ENCODE measurements around the gene TAS2R30. TPM values are rescaled to one million over a fixed set of nuclear protein-coding genes. Genes with fewer than 3 reads are reported as not detected.
"Not testable (repeated sequence)": the region's sequence is repeated elsewhere in the genome, so short reads cannot be mapped to it uniquely, and the experiment has no call there.

Gene TAS2R30
- total RNA-seq, 4 donors from 2014 or later, result 1.5 to 5.8 (median 2.1) TPM

GRCh38 chr12:11136075-11136474 lies 1.6 kb upstream of the TAS2R30 start:
- Histone ChIP-seq H3K27me3 (no peaks in the 10 kb centered on the region), H3K4me3 (no peak overlapping the region), H3K27ac (replicated peaks in 1 of 4) (no peak overlapping the region), H3K9me3 (no peaks in the 10 kb centered on the region), H3K36me3 (no peaks in the 10 kb centered on the region), H3K4me1 (peaks cover 0 to 8% (median 3%) of the 10 kb centered on the region in 4 donors)
- WGBS, result 87% methylated on average over 2 of the region's 2 CpGs
- DNase-seq (ENCODE audit: extremely low spot score), result no peak
- TF ChIP-seq POLR2AphosphoS5 (IDR thresholded peaks at IDR 0.05), result no peak
- intact Hi-C loops (cut with DNase I), result no loop called here

DNA sequence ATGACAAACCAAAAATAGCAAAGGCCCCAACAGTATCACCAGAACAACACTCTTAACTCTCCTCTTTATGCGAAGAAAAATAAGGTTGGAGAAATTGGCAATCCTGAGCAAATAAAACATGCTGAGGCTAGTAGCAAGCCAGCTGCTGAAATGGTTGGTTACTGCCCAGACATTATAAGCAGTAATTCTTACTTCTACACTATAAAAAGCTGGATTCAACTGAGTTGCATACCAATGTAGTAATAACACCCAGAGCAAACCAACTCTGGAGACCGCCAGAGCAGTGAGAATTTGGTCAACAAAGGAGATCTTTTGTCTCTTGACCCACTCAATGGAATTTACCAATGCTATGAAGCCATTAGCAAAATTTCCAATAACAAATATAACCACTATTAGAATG lies 628 bp downstream of the TAS2R30 start:
- H3K27ac ChIP-seq (replicated peaks in 1 of 4), result no peak overlapping the region
- H3K27me3 ChIP-seq, result no peaks in the 10 kb centered on the region
- WGBS, result 94% methylated on average over 2 of the region's 2 CpGs
- TF ChIP-seq POLR2A (IDR thresholded peaks at IDR 0.05; ENCODE audit: low read depth), result no peak
- no peak for TF ChIP-seq EP300 (IDR thresholded peaks at IDR 0.05)
- no peak for TF ChIP-seq POLR2AphosphoS5 (IDR thresholded peaks at IDR 0.05)
- TF ChIP-seq, protein P1, sequence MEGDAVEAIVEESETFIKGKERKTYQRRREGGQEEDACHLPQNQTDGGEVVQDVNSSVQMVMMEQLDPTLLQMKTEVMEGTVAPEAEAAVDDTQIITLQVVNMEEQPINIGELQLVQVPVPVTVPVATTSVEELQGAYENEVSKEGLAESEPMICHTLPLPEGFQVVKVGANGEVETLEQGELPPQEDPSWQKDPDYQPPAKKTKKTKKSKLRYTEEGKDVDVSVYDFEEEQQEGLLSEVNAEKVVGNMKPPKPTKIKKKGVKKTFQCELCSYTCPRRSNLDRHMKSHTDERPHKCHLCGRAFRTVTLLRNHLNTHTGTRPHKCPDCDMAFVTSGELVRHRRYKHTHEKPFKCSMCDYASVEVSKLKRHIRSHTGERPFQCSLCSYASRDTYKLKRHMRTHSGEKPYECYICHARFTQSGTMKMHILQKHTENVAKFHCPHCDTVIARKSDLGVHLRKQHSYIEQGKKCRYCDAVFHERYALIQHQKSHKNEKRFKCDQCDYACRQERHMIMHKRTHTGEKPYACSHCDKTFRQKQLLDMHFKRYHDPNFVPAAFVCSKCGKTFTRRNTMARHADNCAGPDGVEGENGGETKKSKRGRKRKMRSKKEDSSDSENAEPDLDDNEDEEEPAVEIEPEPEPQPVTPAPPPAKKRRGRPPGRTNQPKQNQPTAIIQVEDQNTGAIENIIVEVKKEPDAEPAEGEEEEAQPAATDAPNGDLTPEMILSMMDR (IDR thresholded peaks at IDR 0.05), result no peak
- H3K4me1 ChIP-seq, result peaks cover 0 to 13% (median 4%) of the 10 kb centered on the region in 4 donors
- no peak overlapping the region for H3K4me3 ChIP-seq
- no peaks in the 10 kb centered on the region for H3K9me3 ChIP-seq
- DNase-seq (ENCODE audit: extremely low spot score), result no peak
- no peaks in the 10 kb centered on the region for H3K36me3 ChIP-seq
- intact Hi-C loops (cut with DNase I), result no loop called here

DNA sequence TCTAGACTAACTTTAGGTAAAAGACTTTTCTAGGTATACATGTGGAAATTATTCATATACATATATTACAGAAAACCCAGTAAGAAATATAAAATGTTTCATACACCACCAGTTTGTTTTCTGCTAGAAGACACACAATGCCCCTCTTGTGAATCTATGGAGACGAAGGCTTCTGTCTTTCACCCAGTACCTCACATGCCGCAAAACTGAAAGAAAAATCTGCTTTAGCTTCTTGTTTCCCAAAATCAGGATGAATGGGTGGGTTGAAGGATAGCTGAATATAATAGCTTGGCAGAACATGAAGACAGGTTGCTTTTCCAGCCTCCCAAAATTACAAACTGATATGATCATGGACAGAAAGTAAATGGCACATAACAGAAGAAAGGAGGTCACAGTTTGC lies 1.3 kb downstream of the TAS2R30 start:
- no peak for DNase-seq (ENCODE audit: extremely low spot score)
- Histone ChIP-seq H3K36me3 (no peaks in the 10 kb centered on the region), H3K27me3 (no peaks in the 10 kb centered on the region), H3K9me3 (no peaks in the 10 kb centered on the region), H3K4me3 (no peak overlapping the region), H3K27ac (replicated peaks in 1 of 4) (no peak overlapping the region), H3K4me1 (peaks cover 0 to 13% (median 4%) of the 10 kb centered on the region in 4 donors)
- intact Hi-C loops (cut with DNase I), result no loop called here
- WGBS, result 91% methylated on average over 2 of the region's 2 CpGs
- TF ChIP-seq EP300 (IDR thresholded peaks at IDR 0.05), result no peak
- TF ChIP-seq, protein P1 (IDR thresholded peaks at IDR 0.05), result no peak
- TF ChIP-seq POLR2AphosphoS5 (IDR thresholded peaks at IDR 0.05), result no peak
- no peak for TF ChIP-seq POLR2A (IDR thresholded peaks at IDR 0.05; ENCODE audit: low read depth)

DNA sequence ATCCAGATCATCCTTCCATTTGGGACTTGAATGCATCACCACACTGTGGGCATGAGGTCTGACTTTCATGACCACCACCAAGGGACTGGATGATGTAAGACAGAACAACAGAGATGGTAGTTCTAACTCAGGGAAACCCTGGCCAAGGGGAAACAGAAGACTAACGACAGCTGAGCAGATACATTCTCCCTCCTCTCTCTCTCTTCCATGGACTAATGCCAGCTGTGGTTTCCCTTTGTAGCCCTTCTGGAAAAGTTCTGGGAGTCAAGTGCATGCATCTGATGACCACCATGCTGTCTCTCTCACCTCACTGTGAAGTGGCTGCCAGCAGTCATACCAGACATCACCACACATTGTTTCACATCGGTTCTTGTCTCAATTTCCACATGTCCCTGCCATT lies 3.4 kb downstream of the TAS2R30 start:
- DNase-seq (ENCODE audit: extremely low spot score), result no peak
- TF ChIP-seq POLR2A (IDR thresholded peaks at IDR 0.05; ENCODE audit: low read depth) (no peak), POLR2AphosphoS5 (IDR thresholded peaks at IDR 0.05) (no peak), EP300 (IDR thresholded peaks at IDR 0.05) (no peak)
- TF ChIP-seq, protein P1 (IDR thresholded peaks at IDR 0.05), result no peak
- no peaks in the 10 kb centered on the region for H3K27me3 ChIP-seq
- peaks cover 0 to 13% (median 4%) of the 10 kb centered on the region in 4 donors for H3K4me1 ChIP-seq
- 63% methylated on average over 2 of the region's 2 CpGs for WGBS
- H3K9me3 ChIP-seq, result no peaks in the 10 kb centered on the region
- intact Hi-C loops (cut with DNase I), result no loop called here
- H3K36me3 ChIP-seq, result no peaks in the 10 kb centered on the region
- no peak overlapping the region for H3K4me3 ChIP-seq
- no peak overlapping the region for H3K27ac ChIP-seq (replicated peaks in 1 of 4)

DNA sequence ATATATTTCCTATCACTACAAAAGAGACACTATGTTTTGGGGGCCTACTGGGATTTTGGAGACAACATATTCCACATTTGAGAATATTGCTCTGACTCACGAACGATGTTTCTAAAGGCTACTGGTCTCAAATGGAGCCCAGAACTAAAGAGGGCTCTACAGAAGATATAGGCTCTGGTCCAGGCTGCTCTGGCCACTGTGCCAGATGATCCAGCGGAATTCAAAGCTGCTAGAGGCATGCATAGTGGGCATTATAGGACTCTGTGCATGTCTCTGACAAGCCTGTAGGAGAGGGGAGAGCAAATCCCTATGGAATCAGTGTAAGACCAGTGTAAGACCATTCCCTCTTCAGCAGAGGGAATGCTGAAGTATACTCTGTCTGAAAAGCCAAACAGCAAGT lies 4.1 kb downstream of the TAS2R30 start:
- DNase-seq (ENCODE audit: extremely low spot score), result no peak
- Histone ChIP-seq H3K27ac (replicated peaks in 1 of 4) (no peak overlapping the region), H3K36me3 (no peaks in the 10 kb centered on the region), H3K4me1 (peaks cover 0 to 13% (median 4%) of the 10 kb centered on the region in 4 donors), H3K9me3 (no peaks in the 10 kb centered on the region), H3K27me3 (no peaks in the 10 kb centered on the region), H3K4me3 (no peak overlapping the region)
- intact Hi-C loops (cut with DNase I), result no loop called here
- 100% methylated on average over 3 of the region's 3 CpGs for WGBS
- no peak for TF ChIP-seq POLR2A (IDR thresholded peaks at IDR 0.05; ENCODE audit: low read depth)
- TF ChIP-seq POLR2AphosphoS5 (IDR thresholded peaks at IDR 0.05), result no peak
- TF ChIP-seq EP300 (IDR thresholded peaks at IDR 0.05), result no peak
- TF ChIP-seq, protein P1 (IDR thresholded peaks at IDR 0.05), result no peak

DNA sequence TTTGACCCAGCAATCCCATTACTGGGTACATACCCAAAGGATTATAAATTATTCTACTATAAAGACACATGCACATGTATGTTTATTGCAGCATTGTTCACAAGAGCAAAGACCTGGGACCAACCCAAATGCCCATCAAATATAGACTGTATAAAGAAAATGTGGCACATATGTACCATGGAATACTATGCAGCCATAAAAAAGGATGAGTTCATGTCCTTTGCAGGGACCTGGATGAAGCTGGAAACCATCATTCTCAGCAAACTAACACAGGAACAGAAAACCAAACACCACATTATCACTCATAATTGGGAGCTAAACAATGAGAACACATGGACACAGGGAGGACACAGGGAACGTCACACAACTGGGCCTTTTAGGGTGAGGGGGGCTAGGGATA lies 20.3 kb downstream of the TAS2R30 start:
- peaks cover 0 to 21% (median 6%) of the 10 kb centered on the region in 4 donors for H3K9me3 ChIP-seq
- H3K27ac ChIP-seq (replicated peaks in 1 of 4); H3K27me3 ChIP-seq; intact Hi-C loops (cut with DNase I); H3K36me3 ChIP-seq; H3K4me1 ChIP-seq; H3K4me3 ChIP-seq; DNase-seq (ENCODE audit: extremely low spot score): not testable (repeated sequence)
- WGBS, result 100% methylated on average over 1 of the region's 1 CpG

DNA sequence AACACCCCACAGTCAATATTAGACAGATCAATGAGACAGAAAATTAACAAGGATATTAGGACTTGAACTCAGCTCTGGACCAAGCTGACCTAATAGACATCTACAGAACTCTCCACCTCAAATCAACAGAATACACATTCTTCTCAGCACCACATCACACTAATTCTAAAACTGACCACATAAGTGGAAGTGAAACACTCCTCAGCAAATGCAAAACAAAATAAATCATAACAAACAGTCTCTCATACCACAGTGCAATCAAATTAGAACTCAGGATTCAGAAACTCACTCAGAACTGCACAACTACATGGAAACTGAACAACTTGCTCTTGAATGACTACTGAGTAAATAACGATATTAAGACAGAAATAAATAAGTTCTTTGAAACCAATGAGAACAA lies 23.2 kb downstream of the TAS2R30 start:
- H3K27me3 ChIP-seq; H3K4me3 ChIP-seq; intact Hi-C loops (cut with DNase I); H3K4me1 ChIP-seq; DNase-seq (ENCODE audit: extremely low spot score); H3K27ac ChIP-seq (replicated peaks in 1 of 4): not testable (repeated sequence)
- whole genome bisulfite sequencing, result 96% methylated on average over 1 of the region's 1 CpG
- H3K9me3 ChIP-seq, result peaks cover 0 to 16% (median 0%) of the 10 kb centered on the region in 4 donors
- peaks cover 0 to 10% (median 0%) of the 10 kb centered on the region in 4 donors for H3K36me3 ChIP-seq

Data from esophagus muscularis mucosa (tissue), 4 donors.